NCI-H524 (cell line): ENCODE results near the gene SLC22A23.

Experiments
- DNase-seq, 2 experiments: peaks; one replicate each; lab custom pipeline; 2025; lab: John Stamatoyannopoulos, UW

SLC22A23 gene

DNA sequence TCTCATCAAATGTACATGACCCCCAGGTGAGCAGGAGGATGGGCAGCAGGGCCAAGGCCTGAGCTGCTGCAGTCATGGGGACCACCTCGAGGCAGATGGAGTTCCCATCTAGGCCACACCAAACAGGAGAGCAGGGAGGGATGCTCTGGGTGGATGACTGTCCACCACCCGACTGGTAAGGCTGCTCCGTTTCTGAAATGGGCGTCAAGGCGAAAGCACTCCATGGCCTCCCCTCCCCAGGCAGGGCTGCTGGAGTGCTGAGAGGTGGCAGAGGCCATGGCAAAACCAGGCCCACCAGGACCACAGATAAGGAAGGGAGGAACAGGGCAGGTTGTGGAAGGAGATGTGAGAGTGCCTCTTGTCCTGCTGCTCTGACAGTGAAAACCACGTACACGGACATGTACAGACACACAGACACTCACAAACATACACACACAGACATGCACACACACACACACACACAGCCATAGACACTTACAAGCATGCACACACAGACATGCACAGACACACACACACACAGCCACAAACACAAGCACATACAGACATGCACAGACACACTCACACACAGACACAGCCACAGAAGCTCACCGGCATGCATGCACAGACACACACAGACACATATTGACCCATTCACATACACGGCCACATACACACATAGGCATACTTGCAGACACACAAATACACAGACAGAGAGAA is 104.9 kb downstream of the SLC22A23 start:
- DNase-seq = no peak

DNA sequence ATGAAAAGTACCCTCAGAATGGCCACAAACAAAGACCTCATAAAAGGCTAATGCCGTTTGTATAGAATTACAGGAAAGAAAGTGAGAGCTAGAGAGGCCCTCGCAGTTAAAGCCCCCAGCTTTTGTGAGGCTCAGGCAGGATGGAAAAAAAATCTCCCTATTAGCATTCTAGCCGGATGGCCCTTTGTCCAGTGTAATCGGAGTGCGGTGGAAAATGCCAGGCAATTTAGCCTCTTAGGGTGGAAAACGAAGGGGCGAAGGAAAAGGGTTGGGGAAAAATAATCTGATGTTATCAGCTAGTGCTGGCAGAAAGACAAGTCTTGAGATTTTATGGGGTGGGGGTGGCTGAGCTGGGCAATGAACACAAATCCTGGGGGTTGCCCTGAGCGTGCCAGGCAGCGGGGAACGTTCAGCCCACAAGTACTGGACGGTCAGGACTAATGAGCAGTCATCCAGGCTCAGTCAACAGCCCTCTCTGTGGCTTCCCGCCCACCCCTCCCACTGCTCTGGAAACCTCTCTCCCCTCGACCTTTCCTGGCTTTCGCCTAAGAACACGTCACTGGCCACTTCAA is 105.7 kb downstream of the SLC22A23 start:
- peak; percentile 26 to 58 for DNase-seq

DNA sequence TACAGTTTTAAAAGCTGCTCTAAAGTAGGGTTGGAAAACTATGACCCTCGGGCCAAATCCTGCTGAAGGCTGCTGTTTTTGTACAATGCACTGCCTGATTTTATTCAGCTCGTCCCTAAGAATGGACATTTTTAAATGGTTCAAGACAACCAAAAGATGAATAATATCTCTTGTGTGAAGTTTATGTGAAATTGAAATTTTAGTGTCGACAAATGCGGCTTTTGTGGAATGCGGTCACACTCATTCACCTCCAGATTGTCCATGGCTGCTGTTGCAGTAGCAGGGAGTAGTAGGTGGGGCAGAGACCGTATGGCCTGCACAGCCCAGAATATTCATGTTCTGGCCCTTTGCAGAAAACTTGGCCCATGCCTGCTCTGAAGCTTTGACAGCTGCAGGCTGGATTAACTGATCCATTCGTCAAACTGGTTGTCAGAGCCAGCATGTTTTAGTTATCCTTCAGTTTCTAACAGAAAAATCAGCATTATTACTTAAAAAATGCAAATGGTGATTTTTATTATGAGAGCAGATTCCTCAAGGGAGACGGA is 106.5 kb downstream of the SLC22A23 start:
- peak; percentile 73 to 88 for DNase-seq

DNA sequence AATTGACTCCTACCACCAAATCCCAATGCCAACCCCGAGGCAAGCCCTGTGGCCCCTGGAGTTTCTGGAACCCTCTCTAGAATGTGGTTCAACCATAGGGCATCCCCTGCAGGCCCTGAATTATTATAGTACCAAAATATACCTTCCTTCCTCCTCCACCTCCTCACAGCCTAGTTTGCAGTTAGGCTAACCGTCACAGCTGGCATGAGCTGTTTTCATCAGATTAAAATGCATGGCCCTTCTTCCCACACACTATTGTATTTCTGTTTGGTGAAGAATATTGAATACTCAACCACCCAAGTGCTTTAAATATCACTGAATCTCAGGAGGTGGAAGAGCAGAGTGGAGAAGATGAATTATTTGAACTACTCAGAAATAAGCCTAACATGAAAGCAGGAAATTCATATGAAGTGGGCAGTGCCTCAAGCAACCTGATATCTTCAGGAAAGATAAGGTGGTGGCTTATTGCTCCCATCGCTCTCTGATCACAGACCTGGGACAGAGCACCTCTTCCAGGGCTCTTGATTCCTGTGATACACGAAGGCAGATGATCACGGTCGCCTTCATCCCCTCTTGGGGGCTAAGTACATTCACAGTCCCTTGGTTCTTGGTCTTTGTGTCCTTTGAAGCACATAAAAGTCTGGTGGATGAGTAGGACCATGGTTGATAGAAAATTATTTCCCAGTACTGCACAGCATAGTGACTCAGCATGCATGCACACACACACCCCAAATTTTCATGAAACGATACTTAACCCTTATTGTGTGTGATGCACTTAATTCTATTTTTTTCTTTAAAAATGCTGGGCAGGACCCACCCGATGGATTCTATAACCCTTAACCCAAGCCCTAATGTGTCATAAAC is 107.2 kb downstream of the SLC22A23 start:
- peak in 1 of 2 experiments; percentile 13 for DNase-seq

DNA sequence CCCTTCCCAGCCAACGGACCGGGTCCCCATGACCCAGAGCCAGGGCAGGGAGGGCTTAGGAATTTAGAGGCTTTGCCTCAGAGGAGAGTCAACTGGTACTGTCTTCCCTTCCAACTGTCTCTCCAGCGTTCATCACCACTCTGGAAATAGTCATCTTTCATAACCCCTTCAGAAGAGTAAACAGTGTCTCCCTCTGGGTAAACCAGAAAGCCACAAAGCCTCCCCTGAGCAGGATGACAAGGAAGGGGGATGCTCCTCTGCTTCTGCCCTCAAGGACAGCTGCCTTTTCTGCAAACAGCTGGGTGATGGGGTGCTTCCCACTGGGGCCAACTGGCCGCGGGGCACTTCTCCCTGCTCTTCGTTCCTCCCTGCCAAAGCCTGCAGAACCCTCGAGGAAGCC is 108.0 kb downstream of the SLC22A23 start:
- peak in 1 of 2 experiments; percentile 9 for DNase-seq

DNA sequence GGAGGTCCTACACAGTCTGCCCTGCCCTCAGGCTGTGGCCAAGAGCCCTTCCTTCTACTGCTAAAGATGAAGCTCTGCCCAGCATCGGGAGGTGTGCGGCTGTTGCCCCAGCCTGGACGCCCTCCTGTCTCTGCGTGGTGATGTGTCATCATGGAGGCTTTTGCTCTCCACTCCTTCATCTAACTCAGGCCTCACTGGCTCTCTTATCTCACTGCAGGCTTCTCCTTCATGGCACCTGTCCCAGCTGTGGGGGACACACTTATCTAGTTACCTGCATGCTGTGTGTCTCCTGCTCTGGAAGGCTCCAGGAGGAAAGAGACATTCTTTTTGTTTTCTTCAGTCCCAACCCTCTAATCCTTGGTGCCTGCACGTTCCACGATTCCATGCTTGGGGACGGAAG is 109.0 kb downstream of the SLC22A23 start:
- DNase-seq = no peak

DNA sequence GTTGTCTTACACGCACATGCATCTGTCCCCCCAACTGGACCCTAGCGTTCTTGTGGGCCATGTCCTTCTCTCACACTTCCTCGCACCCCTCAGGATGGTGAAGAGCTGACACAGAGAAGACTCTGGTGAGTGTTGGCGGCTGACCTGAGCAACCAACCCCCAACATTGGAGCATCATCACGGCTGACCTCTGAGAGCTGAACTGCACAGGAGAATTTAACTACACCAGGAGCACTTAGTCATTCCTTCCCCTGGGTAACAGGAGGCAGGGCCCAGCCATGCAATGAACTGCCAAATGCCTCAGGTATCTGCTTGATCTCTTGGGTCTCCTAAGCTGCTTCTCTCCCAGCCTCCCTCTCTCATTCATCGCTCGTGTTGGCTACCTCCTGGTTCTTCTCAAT is 109.6 kb downstream of the SLC22A23 start:
- DNase-seq = no peak

DNA sequence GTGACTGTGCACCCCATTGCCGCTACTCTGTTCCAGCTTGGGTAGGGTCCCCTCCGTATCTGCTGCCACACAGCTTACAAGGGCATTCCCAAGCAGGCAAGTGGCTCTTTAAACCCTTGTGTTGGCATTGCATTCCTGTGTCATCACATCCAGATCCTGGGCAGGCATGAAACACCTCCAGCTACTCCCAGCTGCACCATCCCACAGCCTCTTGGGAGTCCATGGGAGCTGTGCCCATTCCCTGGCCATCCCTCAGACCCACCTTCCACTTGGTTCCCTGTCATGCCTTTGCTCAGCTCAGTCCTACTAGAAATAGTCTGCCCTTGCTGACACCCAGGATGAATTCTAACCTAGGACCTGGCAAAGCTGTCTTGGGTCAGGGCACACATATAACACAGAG is 110.4 kb downstream of the SLC22A23 start:
- DNase-seq = no peak

DNA sequence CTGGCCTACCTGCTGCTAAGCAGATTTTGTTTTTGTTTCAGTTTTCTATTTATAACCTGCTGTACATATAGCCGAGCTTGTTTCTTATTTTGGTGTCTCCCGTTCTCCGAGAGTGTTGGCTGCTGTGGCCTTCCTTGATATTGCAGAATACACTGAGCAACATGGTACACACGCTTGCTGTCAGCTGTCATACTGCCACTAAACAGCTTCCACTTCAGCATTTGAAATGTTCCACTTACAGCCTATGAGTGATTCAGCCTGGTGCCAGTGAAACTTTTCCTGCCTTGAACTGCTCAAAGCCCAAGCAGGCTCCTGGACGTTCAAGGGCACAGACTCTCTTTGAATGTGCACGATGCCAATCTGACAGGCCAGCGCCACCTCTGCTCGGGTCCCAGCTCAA is 111.0 kb downstream of the SLC22A23 start:
- DNase-seq = no peak

DNA sequence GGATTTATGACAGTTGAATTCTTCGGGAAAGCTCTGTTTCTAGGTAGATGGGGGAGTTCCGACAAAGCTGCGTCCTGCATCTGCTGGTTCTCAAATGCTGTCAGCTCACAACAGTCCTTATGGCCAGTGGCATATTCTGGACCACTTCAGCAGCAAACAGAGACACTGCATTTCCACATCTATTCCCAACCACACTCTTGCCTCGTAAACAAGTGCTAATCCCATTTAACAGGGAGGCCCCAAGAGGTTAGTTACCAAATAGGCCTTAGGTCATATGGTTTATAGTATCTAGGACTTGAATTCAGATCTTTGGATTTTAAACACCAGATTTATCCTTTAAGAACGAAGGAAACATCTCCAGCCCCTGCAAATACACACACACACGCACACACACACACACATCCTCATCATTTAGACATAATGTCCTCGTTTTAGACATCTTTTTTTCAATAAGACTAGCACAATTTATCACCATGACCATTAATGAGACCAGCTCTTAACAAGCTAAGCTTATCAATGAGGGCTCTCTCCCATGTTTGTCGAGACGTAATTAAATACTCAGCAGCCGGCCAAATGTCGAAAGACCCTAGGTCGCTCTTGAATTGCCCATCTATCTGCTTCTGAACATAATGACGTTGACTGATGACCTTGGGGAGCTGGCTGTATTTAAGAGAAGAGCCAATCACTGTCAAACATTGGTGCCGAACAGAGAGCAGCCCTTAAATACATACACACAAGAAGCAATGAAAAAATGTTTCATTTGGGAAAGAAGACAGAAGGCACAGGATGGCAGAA is 113.6 kb downstream of the SLC22A23 start:
- DNase-seq = peak; percentile 75 to 91

DNA sequence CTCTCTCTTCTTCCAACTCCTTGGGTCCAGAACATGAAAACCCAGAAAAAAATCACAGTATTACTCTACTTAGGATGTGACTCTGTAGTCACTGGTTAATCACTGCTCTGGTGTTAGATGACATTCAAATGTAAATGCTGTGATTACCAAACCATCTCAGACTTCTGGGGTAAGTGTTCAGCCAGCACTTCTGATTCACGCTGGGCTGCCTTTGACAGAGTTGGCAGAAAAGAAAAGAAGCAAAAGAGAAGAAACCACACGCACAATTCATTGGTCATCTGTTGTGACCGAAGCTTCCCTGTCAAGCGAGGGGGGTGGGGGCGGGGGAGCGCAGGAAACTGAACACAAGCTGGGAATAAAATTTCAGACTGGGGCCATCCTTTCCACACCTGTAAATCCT is 115.4 kb downstream of the SLC22A23 start:
- peak in 1 of 2 experiments; percentile 12 for DNase-seq

DNA sequence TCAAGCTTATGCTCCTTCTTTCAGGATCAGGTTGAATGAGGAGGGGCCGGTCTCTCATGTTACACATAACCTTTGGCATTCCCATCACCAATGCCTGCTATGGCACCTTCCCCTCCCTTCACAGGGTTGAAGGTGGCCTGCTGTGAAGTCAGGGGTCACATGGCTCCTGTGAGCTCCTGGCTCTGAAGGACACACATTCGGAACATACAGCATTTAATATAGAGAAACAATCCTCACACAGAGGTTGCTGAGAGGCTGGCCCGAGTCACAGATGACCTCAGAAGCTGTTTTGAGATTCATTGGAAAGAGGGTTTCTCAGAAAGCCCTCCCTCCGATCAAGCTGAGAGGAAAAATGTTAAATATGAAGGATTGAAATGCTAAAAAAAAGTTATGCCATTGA is 116.0 kb downstream of the SLC22A23 start:
- DNase-seq = no peak

DNA sequence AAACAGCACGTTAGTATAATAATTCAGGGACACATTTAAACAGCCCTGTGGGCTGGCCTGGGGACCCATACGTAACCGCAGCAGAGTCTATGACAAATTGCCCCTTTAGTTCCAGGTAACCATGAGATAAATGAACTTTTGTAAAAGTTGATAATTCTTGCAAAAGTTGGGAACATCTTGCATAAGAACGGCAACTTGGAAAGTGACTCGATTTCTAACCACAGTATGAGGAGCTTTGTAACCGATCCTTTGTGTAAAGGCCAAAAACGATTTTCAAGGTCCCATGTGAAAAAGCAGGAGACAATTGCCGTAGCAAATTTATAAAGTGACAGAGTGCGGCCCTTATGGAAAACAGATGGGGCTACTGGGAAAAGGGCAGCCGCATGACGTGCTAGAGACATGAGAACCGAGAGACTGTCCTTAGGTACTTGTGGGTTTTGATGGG is 116.5 kb downstream of the SLC22A23 start:
- peak; percentile 13 to 51 for DNase-seq

DNA sequence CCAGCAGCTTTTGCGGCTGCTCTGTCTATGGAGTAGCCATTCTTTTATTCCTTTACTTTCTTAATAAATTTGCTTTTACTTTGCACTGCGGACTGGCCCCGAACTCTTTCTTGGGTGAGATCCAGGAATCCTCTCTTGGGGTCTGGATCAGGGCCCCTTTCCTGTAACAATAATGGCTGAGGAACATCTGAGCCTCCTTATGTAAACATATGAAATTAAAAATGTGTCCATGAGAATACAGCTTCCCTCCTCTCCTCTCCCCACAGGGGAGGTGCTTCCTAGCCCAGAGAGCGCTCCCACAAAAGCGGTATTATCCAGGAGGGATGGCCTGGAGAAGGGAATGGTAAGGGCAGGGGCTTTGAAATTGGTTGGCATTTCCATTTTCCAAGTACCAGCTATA is 117.0 kb downstream of the SLC22A23 start:
- DNase-seq = no peak

DNA sequence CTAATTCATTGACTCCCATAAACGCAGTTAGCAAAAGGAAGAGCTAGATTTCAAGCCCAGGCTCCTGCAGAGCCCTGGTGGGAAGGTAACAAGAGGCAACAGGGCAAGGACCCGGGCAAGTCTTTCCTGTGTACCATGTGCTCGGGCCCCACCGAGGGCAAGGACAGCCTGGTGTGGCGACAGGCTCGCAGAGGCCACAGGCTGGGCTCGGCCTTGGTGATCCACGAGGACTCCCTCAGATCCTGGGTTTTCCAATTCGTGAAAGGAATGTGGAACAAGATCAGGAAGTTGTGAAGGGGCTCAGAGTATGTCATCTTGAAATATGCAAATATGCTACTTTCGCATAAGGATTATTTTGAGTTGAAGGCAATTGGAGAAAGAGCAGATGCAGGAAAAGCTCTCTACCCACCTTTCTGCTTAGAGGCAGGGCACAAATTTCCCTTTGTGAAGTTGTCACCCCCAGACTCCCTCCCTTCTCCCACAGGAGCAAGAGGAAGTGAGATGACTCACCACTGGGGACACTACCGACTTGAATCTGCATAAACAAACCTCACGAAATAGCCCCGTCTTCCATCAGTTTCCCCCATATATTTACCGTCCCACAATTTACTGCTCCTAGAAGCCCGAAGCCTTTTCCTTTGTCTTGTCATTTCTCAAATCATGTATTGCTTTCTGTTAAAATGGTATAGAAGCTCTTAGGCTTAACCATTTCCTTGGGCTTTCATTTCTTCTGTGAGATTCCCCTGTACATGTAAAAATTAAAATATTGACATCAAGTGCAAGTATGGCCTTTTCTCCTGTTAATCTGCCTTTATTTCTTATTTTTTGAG is 119.1 kb downstream of the SLC22A23 start:
- no peak for DNase-seq

DNA sequence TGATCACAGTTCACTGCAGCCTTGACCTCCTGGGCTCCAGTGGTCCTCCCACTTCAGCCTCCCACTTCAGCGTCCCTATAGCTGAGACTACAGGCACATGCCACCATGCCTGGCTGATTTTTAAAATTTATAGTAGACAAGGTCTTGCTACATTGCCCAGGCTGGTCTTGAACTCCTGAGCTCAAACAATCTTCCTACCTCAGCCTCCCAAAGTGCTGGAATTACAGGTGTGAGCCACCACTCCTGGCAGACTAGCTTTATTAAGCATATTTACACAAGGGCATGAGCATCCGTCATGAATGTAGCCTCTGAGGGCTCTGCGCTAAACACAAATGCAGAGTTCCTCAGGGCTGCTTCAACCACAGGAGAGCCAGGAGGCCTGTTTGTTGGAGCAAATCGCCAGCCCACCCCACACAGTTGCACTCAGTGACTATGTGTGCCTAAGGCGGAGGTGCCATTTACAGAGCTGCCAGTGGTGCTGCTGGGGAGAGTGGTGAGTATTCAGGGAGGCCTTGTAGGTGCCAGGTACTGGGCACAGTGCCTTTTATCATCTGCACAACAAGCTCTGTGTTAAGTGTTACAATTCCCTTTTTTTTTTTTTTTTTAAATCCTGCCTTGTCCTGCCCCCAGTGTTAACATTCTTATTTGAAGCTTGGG is 119.9 kb downstream of the SLC22A23 start:
- DNase-seq = no peak

DNA sequence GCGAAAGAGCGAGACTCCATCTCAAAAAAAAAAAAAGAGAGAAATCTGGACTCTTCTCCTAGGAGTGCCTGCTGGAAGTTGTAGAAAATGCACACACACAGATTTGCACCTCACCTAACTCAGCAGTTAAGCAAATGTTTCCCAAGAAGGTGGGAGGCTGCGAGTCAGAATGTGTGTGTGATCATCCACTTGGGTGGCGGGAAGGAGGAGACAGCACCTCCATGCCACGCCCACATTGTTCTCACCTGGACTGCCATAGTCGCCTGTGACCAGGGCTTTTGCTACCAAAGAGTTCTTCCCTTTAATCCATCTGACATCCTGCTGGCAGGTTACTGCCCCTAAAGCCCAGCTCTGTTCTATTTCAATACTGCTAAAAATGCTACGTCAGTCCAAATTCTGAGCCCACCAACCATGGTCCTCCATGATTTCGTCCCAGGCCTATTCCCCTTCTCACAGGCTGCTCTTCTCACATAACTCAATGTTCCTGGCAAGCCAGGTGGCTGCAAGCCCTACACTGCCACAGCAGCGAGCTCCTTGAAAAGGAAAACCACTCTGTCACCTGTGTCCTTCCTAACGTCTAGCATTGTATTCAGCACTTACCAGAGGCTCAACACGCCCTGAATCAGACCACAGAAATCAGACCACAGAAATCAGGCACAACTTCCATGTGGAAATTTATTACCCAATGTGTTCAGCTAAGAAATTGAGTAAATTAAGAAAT is 120.6 kb downstream of the SLC22A23 start:
- DNase-seq = no peak

DNA sequence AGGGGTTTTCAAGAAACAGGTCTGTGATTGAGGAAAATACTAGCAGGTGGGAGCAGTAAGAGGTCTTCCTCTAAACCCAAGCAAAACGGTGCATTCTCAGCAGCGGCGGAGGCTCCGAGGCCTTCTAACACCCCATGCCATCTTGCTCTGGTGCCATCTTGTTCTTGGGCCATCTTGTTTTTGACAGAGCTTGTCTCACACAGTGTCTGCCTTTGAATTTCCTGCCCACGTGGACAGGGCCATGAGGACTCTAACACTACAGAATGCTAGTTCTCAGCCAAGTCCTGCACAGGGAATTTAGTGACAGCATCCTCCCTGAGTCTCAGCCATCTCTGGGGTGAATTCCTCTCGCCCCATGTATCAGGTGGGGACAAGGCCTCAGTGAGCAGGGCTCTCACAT is 121.7 kb downstream of the SLC22A23 start:
- DNase-seq = no peak

DNA sequence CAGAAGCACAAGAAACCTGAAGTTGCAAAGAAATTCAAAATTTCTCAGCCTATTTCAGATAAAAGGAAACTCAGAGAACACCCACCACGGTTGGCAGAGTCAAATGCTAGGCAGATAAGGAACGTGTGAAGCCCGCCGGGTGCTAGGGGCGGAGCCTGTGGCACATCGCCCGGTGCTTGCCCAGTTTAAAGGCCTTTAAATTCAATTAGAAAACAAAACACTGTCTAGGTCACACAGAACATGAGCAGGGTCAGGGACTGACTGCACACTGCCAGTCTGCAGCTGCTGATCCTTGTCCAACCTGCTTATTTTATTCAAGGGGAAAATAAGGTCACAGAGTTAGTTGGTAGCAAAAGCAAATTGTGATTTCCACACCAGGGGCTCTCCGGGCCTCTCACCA is 122.3 kb downstream of the SLC22A23 start:
- no peak for DNase-seq

DNA sequence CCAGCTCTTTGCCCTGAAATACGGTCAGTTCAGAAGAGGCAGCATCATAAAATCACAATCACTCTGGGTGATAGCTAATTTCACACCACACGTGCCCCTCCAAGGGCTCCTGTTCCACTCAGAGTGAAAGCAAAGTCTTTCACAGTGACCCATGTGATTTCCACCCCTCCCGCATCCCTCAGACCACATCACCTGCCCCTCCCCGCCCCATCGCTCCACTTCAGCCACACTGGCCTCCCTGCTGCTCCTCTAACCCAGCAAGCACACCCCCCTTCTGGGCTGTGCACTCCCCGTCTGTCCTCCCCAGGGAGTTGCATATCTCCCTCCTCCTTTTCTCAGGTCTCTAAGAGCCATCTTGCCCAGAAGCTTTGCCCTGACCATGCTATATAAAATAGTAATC is 123.6 kb downstream of the SLC22A23 start:
- DNase-seq = peak; percentile 41 to 68
